ENCODE results near the gene GLCE. TPM values are rescaled to one million over a fixed set of nuclear protein-coding genes. Genes with fewer than 3 reads are reported as not detected.

Gene GLCE
- total RNA-seq, 1 donor from 2014 or later: 9.9 TPM

GRCh38 chr15:69224383-69224782 is 63.9 kb downstream of the GLCE start:
- peaks cover 17% of the 10 kb centered on the region for H3K9me3 Mint-ChIP-seq (ENCODE audit: low read depth)
- H3K4me3 Mint-ChIP-seq (ENCODE audit: unreplicated experiment): no peak overlapping the region
- H3K27ac Mint-ChIP-seq (ENCODE audit: unreplicated experiment): no peak overlapping the region
- no peak for DNase-seq (ENCODE audit: low spot score)
- no peaks in the 10 kb centered on the region for H3K4me1 Mint-ChIP-seq (ENCODE audit: low read depth)
- TF ChIP-seq CTCF (IDR thresholded peaks at IDR 0.05): no peak
- H3K27me3 Mint-ChIP-seq (ENCODE audit: low read depth): no peaks in the 10 kb centered on the region
- H3K36me3 Mint-ChIP-seq (ENCODE audit: low read depth): peaks cover 4% of the 10 kb centered on the region

- no peaks in the 10 kb centered on the region for H3K4me1 Mint-ChIP-seq (ENCODE audit: low read depth)
- H3K9me3 Mint-ChIP-seq (ENCODE audit: low read depth): peaks cover 14% of the 10 kb centered on the region
- no peak overlapping the region for H3K27ac Mint-ChIP-seq (ENCODE audit: unreplicated experiment)
- DNase-seq (ENCODE audit: low spot score): no peak
- peak; percentile 81 for TF ChIP-seq CTCF (IDR thresholded peaks at IDR 0.05)
- H3K4me3 Mint-ChIP-seq (ENCODE audit: unreplicated experiment): no peak overlapping the region
- H3K27me3 Mint-ChIP-seq (ENCODE audit: low read depth): no peaks in the 10 kb centered on the region
- H3K36me3 Mint-ChIP-seq (ENCODE audit: low read depth): peaks cover 5% of the 10 kb centered on the region
These were observed 65.1 kb downstream of the GLCE start for GRCh38 chr15:69225355-69226022.

- H3K36me3 Mint-ChIP-seq (ENCODE audit: low read depth): peaks cover 5% of the 10 kb centered on the region
- DNase-seq (ENCODE audit: low spot score): no peak
- H3K27ac Mint-ChIP-seq (ENCODE audit: unreplicated experiment): no peak overlapping the region
- no peak overlapping the region for H3K4me3 Mint-ChIP-seq (ENCODE audit: unreplicated experiment)
- TF ChIP-seq CTCF (IDR thresholded peaks at IDR 0.05): peak; percentile 62
- H3K4me1 Mint-ChIP-seq (ENCODE audit: low read depth): no peaks in the 10 kb centered on the region
- peaks cover 12% of the 10 kb centered on the region for H3K9me3 Mint-ChIP-seq (ENCODE audit: low read depth)
- no peaks in the 10 kb centered on the region for H3K27me3 Mint-ChIP-seq (ENCODE audit: low read depth)
These were observed 65.6 kb downstream of the GLCE start for GRCh38 chr15:69226023-69226355.

- H3K9me3 Mint-ChIP-seq (ENCODE audit: low read depth): no peaks in the 10 kb centered on the region
- no peak for TF ChIP-seq CTCF (IDR thresholded peaks at IDR 0.05)
- no peak overlapping the region for H3K27ac Mint-ChIP-seq (ENCODE audit: unreplicated experiment)
- DNase-seq (ENCODE audit: low spot score): no peak
- peaks cover 3% of the 10 kb centered on the region for H3K36me3 Mint-ChIP-seq (ENCODE audit: low read depth)
- no peaks in the 10 kb centered on the region for H3K4me1 Mint-ChIP-seq (ENCODE audit: low read depth)
- no peak overlapping the region for H3K4me3 Mint-ChIP-seq (ENCODE audit: unreplicated experiment)
- H3K27me3 Mint-ChIP-seq (ENCODE audit: low read depth): no peaks in the 10 kb centered on the region
These were observed 71.7 kb downstream of the GLCE start for GRCh38 chr15:69232144-69232543.

GRCh38 chr15:69232765-69233164 is 72.3 kb downstream of the GLCE start:
- H3K27ac Mint-ChIP-seq (ENCODE audit: unreplicated experiment): no peak overlapping the region
- H3K9me3 Mint-ChIP-seq (ENCODE audit: low read depth): no peaks in the 10 kb centered on the region
- no peak overlapping the region for H3K4me3 Mint-ChIP-seq (ENCODE audit: unreplicated experiment)
- H3K36me3 Mint-ChIP-seq (ENCODE audit: low read depth): peaks cover 3% of the 10 kb centered on the region
- H3K4me1 Mint-ChIP-seq (ENCODE audit: low read depth): peaks cover 5% of the 10 kb centered on the region
- H3K27me3 Mint-ChIP-seq (ENCODE audit: low read depth): no peaks in the 10 kb centered on the region
- TF ChIP-seq CTCF (IDR thresholded peaks at IDR 0.05): no peak
- DNase-seq (ENCODE audit: low spot score): no peak
